HG03460 (cell line): Measurements from ENCODE around the gene KRT12.

Experiments used
- ATAC-seq: cut with Tn5 transposase; IDR thresholded peaks from one replicate; pipeline ENCODE4 v1.9.1; 2021; ENCODE audit not compliant: unreplicated experiment

Gene KRT12

DNA sequence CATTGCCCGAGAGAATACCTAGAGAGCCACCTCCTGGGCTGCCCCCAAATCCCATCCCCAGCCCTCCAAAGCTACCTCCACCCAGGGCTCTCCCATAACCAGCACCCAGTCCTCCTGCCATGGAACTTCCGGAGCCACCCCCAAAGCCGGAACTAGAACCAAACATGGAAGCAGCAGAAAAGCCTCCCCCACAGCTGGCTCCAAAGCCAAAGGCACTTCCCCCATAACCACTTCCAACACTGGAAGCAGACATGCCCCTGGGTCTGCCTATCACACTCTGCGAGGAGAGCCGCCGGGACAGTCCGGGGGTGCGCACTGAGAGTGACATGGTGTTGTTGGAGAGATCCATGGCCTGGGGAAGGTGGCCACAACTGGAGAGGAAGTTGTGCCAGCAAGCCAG, at the start of gene KRT12:
KRT12 (minus strand) TSS at position 386 of the 400 bp plus-strand sequence; CDS start at position 349, 37 bp downstream.
- ATAC-seq, result no peak

GRCh38 chr17:40916366-40916765, 49.3 kb upstream of the KRT12 start:
- no peak for ATAC-seq

- ATAC-seq, result no peak
Observed at GRCh38 chr17:40915721-40916256, 48.8 kb upstream of the KRT12 start.

- ATAC-seq, result no peak
Observed at GRCh38 chr17:40915199-40915661, 48.2 kb upstream of the KRT12 start.

DNA sequence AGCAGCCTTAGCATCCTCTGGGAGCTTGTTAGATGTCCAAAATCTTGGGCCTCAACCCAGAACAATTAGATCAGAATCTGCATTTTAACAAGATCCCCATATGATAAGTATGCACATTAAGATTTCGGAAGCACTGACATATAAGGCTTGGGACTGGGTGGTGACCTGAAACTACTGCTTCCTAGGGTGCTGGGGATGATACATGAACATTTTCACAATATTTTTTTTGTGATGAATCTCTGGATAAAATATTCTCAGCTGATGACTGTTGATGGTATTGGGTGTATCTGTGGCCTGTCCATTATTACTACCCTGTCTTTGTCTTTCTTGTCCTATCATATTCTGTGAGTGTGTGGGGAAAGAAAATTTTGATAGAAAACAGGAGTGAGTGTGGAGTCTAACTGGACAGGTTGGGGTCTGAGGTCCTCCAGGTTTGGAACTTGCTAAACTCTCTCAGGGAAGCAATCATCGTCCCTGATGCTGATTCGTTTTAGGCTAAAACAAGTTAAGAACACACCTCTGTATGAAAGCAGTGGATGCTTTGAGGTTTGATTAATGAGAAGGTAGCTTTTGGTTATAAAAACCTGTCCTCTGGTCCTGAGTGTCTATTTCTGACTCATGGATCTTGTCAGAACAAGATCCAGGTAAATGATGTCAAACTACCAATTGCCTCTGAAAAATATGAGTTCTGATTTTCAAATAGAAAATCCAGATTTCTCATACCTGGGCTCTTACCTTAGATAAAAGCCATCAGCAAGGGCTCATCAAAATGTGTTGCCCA, 47.2 kb upstream of the KRT12 start:
- no peak for ATAC-seq

GRCh38 chr17:40912486-40913210, 45.6 kb upstream of the KRT12 start:
- ATAC-seq, result no peak

GRCh38 chr17:40910441-40910841, 43.4 kb upstream of the KRT12 start:
- no peak for ATAC-seq

DNA sequence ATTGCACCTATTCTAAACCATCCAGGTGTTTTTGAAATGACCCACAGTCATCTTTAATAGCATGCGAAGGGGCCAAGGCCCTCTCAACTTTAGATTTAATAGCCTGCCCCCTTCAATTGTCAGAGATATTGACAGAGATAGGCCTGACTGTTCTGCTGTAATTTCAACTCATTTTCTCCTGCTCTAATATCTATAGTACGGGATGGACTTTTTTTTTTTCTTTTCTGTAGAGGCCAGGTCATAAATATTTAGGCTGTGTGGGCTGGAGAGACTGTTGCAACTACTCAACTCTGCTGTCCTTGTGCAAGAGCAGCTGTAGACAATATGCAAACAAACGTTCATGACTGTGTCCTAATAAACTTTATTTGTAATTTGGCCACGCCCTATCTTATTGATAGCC, 42.7 kb upstream of the KRT12 start:
- ATAC-seq, result no peak

- no peak for ATAC-seq
Observed at GRCh38 chr17:40909351-40909750, 42.3 kb upstream of the KRT12 start.

DNA sequence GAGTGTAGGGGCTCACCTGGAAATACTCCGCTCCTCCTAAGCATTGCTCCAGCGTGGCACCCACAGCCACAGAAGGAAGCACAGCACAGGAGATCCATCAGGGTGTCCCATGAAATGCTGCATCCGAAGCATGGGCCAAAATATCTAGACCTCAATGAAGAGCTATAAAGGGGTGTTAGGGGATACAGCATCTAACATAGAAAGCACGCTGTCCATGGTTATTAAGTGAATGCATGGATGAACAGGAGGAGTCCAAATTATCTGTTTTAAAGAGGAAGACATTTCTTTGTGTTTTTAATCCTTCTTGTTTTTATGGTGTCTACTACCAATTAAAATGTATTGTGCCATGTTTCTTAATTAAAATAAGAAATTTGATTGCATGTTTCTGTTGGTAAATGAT, 39.6 kb upstream of the KRT12 start:
- ATAC-seq, result no peak

GRCh38 chr17:40905370-40905769, 38.3 kb upstream of the KRT12 start:
- no peak for ATAC-seq

GRCh38 chr17:40903129-40903847, 36.3 kb upstream of the KRT12 start:
- ATAC-seq, result no peak

DNA sequence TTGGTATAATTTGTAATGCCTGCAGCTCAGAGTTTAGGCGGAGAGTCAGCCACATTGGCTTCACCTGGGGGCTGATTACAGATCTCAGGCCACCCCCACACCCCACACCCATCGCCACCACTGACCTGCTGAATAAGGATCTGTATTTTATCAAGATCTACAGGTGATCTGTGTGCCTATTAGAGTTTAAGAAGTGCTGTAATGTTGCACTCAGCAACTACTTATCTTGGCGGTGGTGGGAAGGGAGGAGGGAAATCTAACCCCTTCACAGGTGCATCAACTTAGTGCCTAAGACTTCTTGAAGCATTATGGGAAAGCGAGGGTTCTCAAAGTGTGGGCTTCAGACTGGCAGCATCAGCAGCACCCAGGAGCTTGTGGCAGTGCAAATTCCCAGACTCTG, 35.5 kb upstream of the KRT12 start:
- ATAC-seq, result no peak

DNA sequence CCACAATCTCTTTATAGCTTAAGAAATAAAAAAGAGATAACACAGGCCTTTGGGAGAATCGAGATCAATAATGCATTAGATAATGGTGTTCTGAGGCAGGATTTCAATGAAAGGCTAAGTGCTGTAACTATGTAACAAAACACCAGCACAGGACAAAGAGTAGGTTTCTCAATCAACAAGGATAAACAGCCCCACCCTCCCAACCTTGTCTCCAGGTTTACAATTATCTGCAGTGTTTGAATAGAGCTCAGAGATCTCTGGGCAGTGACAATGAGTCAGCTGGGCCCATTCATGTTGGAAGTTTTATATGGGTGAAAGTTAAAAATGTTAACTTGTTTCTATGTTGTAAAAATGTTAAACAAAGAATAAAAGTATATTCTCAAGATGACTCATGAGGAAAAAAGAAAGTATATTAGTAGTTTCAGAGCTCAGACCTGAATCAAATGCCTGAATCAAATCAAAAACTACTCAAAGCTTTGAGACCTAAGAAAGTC, 35.0 kb upstream of the KRT12 start:
- no peak for ATAC-seq

GRCh38 chr17:40900809-40901356, 33.9 kb upstream of the KRT12 start:
- no peak for ATAC-seq

GRCh38 chr17:40896916-40897455, 30.0 kb upstream of the KRT12 start:
- no peak for ATAC-seq

GRCh38 chr17:40895106-40895730, 28.2 kb upstream of the KRT12 start:
- no peak for ATAC-seq

- ATAC-seq, result no peak
Observed at GRCh38 chr17:40888196-40888720, 21.2 kb upstream of the KRT12 start.

DNA sequence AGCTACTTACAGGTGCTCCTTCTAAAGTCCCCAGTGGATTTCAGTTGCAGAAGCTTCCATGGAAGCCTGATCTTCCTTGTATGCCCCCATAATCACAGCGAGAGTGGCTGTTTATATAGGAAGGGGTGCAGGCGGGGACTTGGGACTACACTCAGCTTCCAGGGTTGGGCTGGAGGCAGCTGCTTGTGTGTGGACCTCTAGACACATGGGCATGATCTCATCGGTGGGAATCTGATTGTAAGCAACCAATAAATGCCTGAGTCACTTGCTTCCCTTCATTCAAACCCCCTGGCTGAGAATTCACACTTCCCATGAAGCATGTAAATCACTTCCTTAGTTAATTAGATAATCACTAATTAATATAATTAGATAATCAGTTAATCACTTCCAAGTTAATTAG, 19.1 kb upstream of the KRT12 start:
- no peak for ATAC-seq
